ENCODE data around the gene CTCFL.
"Not testable (repeated sequence)": the region's sequence is repeated elsewhere in the genome, so short reads cannot be mapped to it uniquely, and the experiment has no call there.

CTCFL gene

DNA sequence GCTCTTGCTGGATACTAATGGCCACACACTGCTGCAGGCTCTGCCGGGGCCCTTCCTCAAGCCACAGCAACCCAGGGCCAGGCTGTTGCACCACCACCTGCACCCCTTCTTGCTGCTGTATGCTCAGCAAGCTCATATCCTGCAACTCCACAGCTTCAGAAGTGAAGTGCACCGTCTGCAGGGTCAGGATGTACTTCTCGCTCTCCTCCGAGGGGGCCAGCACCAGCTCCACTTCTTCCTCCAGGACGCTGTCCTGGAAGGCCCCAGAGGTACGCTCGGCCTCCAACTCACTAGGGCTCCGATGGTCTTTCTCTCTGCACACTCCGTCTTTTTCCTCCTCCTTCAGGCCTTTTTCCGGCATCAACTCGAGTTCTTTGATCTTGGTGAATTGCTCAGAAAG, 1.2 kb downstream of the CTCFL start:
- Histone ChIP-seq H3K27me3 (ENCODE audit: insufficient read depth, low read length) (peaks cover 33% of the 10 kb centered on the region), H3K79me2 (ENCODE audit: control insufficient read depth, insufficient read depth, low read length, unreplicated experiment) (no peaks in the 10 kb centered on the region), H3K4me3 (ENCODE audit: low read depth, low read length) (no peak overlapping the region), H3K36me3 (ENCODE audit: insufficient read depth, low read length) (no peaks in the 10 kb centered on the region), H3K4me1 (ENCODE audit: control insufficient read depth, insufficient read depth, low read length, unreplicated experiment) (no peaks in the 10 kb centered on the region), H3K27ac (ENCODE audit: low read depth, low read length) (no peak overlapping the region), H2AFZ (ENCODE audit: low read length, unreplicated experiment) (no peak overlapping the region)

DNA sequence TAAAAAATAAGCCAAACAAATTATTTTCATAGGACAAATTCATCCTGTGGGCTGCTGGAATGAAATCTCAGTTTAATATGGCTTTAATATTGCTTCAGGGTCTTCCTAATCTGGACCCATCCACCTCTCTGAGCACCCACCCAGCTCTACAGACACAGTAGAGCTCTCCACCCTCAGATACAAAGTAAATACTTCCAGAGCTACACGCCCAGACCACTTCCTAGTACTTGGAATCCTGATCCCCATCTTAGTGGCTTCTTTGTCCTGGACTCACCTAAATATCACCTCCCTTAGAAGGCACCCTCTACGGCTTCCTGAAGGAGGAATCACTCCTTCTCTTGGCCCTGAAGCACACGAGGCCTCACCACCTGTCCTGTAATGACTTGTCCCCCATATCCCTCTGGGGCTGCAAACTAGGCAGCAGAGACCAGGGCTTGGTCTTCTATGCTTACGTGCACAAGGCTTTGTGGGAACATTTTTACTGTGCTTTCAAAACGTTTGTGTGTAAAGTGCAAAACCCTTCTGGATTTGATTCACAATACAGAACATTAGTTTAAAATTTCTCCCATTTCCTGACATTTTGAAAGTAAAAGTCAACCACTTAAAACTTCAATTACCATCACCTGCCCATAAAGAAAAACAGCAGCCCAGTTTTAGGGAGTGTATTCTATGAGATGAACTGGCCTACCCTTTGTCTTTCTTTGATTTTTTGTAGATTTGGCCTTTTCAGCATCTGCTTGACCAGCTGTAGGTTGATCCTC, 2.4 kb downstream of the CTCFL start:
- no peak overlapping the region for H3K4me3 ChIP-seq (ENCODE audit: low read depth, low read length)
- H3K79me2 ChIP-seq (ENCODE audit: control insufficient read depth, insufficient read depth, low read length, unreplicated experiment), result no peaks in the 10 kb centered on the region
- no peaks in the 10 kb centered on the region for H3K4me1 ChIP-seq (ENCODE audit: control insufficient read depth, insufficient read depth, low read length, unreplicated experiment)
- no peak overlapping the region for H2AFZ ChIP-seq (ENCODE audit: low read length, unreplicated experiment)
- no peak overlapping the region for H3K27ac ChIP-seq (ENCODE audit: low read depth, low read length)
- peaks cover 32% of the 10 kb centered on the region for H3K27me3 ChIP-seq (ENCODE audit: insufficient read depth, low read length)
- H3K36me3 ChIP-seq (ENCODE audit: insufficient read depth, low read length), result no peaks in the 10 kb centered on the region

- peaks cover 39% of the 10 kb centered on the region for H3K27me3 ChIP-seq (ENCODE audit: insufficient read depth, low read length)
- no peak overlapping the region for H3K4me3 ChIP-seq (ENCODE audit: low read depth, low read length)
- no peak overlapping the region for H3K27ac ChIP-seq (ENCODE audit: low read depth, low read length)
- H3K79me2 ChIP-seq (ENCODE audit: control insufficient read depth, insufficient read depth, low read length, unreplicated experiment), result no peaks in the 10 kb centered on the region
- H3K36me3 ChIP-seq (ENCODE audit: insufficient read depth, low read length), result no peaks in the 10 kb centered on the region
- no peaks in the 10 kb centered on the region for H3K4me1 ChIP-seq (ENCODE audit: control insufficient read depth, insufficient read depth, low read length, unreplicated experiment)
- no peak overlapping the region for H2AFZ ChIP-seq (ENCODE audit: low read length, unreplicated experiment)
Observed at GRCh38 chr20:57517904-57518303, 7.0 kb downstream of the CTCFL start.

DNA sequence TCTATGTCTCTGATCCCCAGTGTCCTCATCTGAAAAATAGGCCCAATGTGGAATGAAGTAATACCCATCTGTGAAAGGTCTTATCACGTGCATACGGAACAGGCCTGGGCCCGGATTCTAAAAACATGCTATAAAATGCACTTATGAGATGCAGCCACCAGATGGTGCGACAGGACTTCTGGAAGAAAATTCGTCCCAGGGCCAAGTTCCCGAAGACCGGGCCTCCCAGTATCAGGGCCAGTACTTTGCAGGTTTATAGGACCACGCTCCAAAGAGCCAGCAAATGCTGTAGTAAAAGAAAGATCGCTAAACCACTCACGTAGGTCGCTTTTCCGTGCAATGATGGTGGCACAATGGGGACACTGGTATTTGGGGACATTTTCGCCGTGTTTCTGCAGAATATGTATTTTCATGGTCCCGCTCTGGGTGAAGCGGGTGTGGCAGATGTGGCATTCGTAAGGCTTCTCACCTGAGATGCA, 10.6 kb downstream of the CTCFL start:
- no peaks in the 10 kb centered on the region for H3K36me3 ChIP-seq (ENCODE audit: insufficient read depth, low read length)
- H2AFZ ChIP-seq (ENCODE audit: low read length, unreplicated experiment), result peak overlapping the region; percentile 26
- no peaks in the 10 kb centered on the region for H3K4me1 ChIP-seq (ENCODE audit: control insufficient read depth, insufficient read depth, low read length, unreplicated experiment)
- H3K27ac ChIP-seq (ENCODE audit: low read depth, low read length), result no peak overlapping the region
- H3K27me3 ChIP-seq (ENCODE audit: insufficient read depth, low read length), result peaks cover 24% of the 10 kb centered on the region
- H3K79me2 ChIP-seq (ENCODE audit: control insufficient read depth, insufficient read depth, low read length, unreplicated experiment), result no peaks in the 10 kb centered on the region
- H3K4me3 ChIP-seq (ENCODE audit: low read depth, low read length), result no peak overlapping the region

- Histone ChIP-seq H3K4me3 (ENCODE audit: low read depth, low read length) (no peak overlapping the region), H3K36me3 (ENCODE audit: insufficient read depth, low read length) (no peaks in the 10 kb centered on the region), H3K79me2 (ENCODE audit: control insufficient read depth, insufficient read depth, low read length, unreplicated experiment) (no peaks in the 10 kb centered on the region), H2AFZ (ENCODE audit: low read length, unreplicated experiment) (no peak overlapping the region), H3K4me1 (ENCODE audit: control insufficient read depth, insufficient read depth, low read length, unreplicated experiment) (no peaks in the 10 kb centered on the region), H3K27ac (ENCODE audit: low read depth, low read length) (no peak overlapping the region), H3K27me3 (ENCODE audit: insufficient read depth, low read length) (peaks cover 15% of the 10 kb centered on the region)
Observed at GRCh38 chr20:57513199-57513598, 11.7 kb downstream of the CTCFL start.

- H3K27me3 ChIP-seq (ENCODE audit: insufficient read depth, low read length), result peaks cover 18% of the 10 kb centered on the region
- no peaks in the 10 kb centered on the region for H3K36me3 ChIP-seq (ENCODE audit: insufficient read depth, low read length)
- H3K4me3 ChIP-seq (ENCODE audit: low read depth, low read length), result no peak overlapping the region
- H3K4me1 ChIP-seq (ENCODE audit: control insufficient read depth, insufficient read depth, low read length, unreplicated experiment), result peaks cover 1% of the 10 kb centered on the region
- H3K27ac ChIP-seq (ENCODE audit: low read depth, low read length), result no peak overlapping the region
- no peaks in the 10 kb centered on the region for H3K79me2 ChIP-seq (ENCODE audit: control insufficient read depth, insufficient read depth, low read length, unreplicated experiment)
- no peak overlapping the region for H2AFZ ChIP-seq (ENCODE audit: low read length, unreplicated experiment)
Observed at GRCh38 chr20:57512432-57512831, 12.5 kb downstream of the CTCFL start.

DNA sequence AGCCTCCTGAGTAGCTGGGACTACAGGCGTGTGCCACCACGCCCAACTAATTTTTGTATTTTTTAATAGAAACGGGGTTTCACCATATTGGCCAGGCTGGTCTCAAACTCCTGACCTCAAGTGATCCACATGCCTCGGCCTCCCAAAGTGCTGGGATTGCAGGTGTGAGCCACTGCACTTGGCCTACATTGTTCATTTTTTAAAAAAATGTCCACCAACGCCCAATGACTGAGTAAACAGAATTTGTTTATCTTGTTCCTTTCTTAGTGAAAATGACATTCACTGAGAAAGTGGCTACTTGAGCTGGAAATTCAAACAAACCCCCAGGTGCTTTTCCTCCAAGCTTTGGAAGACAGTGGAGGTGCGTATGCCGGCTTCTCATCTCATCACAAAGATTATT, 13.2 kb downstream of the CTCFL start:
- peaks cover 19% of the 10 kb centered on the region for H3K27me3 ChIP-seq (ENCODE audit: insufficient read depth, low read length)
- not testable (repeated sequence) for H3K4me3 ChIP-seq (ENCODE audit: low read depth, low read length); H3K36me3 ChIP-seq (ENCODE audit: insufficient read depth, low read length); H2AFZ ChIP-seq (ENCODE audit: low read length, unreplicated experiment); H3K27ac ChIP-seq (ENCODE audit: low read depth, low read length); H3K4me1 ChIP-seq (ENCODE audit: control insufficient read depth, insufficient read depth, low read length, unreplicated experiment); H3K79me2 ChIP-seq (ENCODE audit: control insufficient read depth, insufficient read depth, low read length, unreplicated experiment)

GRCh38 chr20:57509665-57510237, 15.2 kb downstream of the CTCFL start:
- Histone ChIP-seq H3K36me3 (ENCODE audit: insufficient read depth, low read length) (no peaks in the 10 kb centered on the region), H3K27me3 (ENCODE audit: insufficient read depth, low read length) (peaks cover 16% of the 10 kb centered on the region), H3K4me1 (ENCODE audit: control insufficient read depth, insufficient read depth, low read length, unreplicated experiment) (peaks cover 3% of the 10 kb centered on the region), H2AFZ (ENCODE audit: low read length, unreplicated experiment) (no peak overlapping the region), H3K4me3 (ENCODE audit: low read depth, low read length) (no peak overlapping the region), H3K79me2 (ENCODE audit: control insufficient read depth, insufficient read depth, low read length, unreplicated experiment) (no peaks in the 10 kb centered on the region), H3K27ac (ENCODE audit: low read depth, low read length) (no peak overlapping the region)

DNA sequence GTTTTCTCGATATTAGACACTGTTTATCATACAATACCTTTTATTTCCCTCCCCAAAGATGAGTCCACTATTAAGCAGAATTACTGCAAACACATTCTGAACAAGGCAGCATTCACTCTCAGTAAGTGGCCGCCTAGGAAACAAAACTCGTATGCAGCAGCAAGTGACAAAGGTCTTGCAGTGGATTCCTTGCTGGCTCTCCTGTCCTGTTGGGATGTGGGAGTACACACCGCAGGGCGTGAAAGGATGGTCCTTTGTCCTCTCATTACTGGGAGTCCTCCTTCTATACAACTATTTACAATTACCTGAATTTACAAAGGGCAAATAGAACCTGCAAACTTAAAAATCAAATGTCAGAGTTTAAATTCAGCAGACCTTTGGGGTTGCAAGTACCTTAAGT, 16.1 kb downstream of the CTCFL start:
- Histone ChIP-seq H3K4me3 (ENCODE audit: low read depth, low read length) (no peak overlapping the region), H3K4me1 (ENCODE audit: control insufficient read depth, insufficient read depth, low read length, unreplicated experiment) (peaks cover 3% of the 10 kb centered on the region), H2AFZ (ENCODE audit: low read length, unreplicated experiment) (no peak overlapping the region), H3K79me2 (ENCODE audit: control insufficient read depth, insufficient read depth, low read length, unreplicated experiment) (no peaks in the 10 kb centered on the region), H3K36me3 (ENCODE audit: insufficient read depth, low read length) (no peaks in the 10 kb centered on the region), H3K27ac (ENCODE audit: low read depth, low read length) (no peak overlapping the region), H3K27me3 (ENCODE audit: insufficient read depth, low read length) (peaks cover 16% of the 10 kb centered on the region)

GRCh38 chr20:57508381-57508780, 16.6 kb downstream of the CTCFL start:
- Histone ChIP-seq H3K27ac (ENCODE audit: low read depth, low read length) (no peak overlapping the region), H3K27me3 (ENCODE audit: insufficient read depth, low read length) (peaks cover 16% of the 10 kb centered on the region), H3K4me1 (ENCODE audit: control insufficient read depth, insufficient read depth, low read length, unreplicated experiment) (peaks cover 3% of the 10 kb centered on the region), H3K36me3 (ENCODE audit: insufficient read depth, low read length) (no peaks in the 10 kb centered on the region), H3K79me2 (ENCODE audit: control insufficient read depth, insufficient read depth, low read length, unreplicated experiment) (no peaks in the 10 kb centered on the region), H2AFZ (ENCODE audit: low read length, unreplicated experiment) (no peak overlapping the region), H3K4me3 (ENCODE audit: low read depth, low read length) (no peak overlapping the region)

DNA sequence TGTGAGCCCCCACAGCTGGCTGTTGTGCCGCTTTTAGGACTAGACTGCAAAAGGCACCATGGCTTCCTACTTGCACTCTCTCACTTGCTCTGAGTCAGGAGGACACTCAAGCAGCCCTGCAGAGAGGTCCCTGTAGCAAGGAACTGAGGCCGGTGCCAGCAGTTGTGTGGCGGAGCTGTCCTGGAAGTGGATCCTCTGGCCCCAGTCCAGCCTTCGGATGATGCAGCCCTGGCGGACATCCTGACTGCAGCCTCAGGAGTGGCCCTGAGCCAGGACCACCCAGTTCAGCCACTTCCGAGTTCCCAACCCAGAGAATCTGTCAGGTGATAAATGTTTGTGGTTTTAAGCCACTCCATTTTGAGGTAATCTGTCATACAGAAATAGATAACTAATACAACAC, 17.5 kb downstream of the CTCFL start:
- H3K4me3 ChIP-seq (ENCODE audit: low read depth, low read length), result no peak overlapping the region
- no peak overlapping the region for H3K27ac ChIP-seq (ENCODE audit: low read depth, low read length)
- no peak overlapping the region for H2AFZ ChIP-seq (ENCODE audit: low read length, unreplicated experiment)
- peaks cover 16% of the 10 kb centered on the region for H3K27me3 ChIP-seq (ENCODE audit: insufficient read depth, low read length)
- H3K4me1 ChIP-seq (ENCODE audit: control insufficient read depth, insufficient read depth, low read length, unreplicated experiment), result peaks cover 3% of the 10 kb centered on the region
- H3K36me3 ChIP-seq (ENCODE audit: insufficient read depth, low read length), result no peaks in the 10 kb centered on the region
- no peaks in the 10 kb centered on the region for H3K79me2 ChIP-seq (ENCODE audit: control insufficient read depth, insufficient read depth, low read length, unreplicated experiment)

All from ACC112 (cell line).